ENCODE measurements around the gene HDAC7.

HDAC7 gene

GRCh38 chr12:47776471-47777143 lies 43.1 kb downstream of the HDAC7 start:
- no peak for DNase-seq

DNA sequence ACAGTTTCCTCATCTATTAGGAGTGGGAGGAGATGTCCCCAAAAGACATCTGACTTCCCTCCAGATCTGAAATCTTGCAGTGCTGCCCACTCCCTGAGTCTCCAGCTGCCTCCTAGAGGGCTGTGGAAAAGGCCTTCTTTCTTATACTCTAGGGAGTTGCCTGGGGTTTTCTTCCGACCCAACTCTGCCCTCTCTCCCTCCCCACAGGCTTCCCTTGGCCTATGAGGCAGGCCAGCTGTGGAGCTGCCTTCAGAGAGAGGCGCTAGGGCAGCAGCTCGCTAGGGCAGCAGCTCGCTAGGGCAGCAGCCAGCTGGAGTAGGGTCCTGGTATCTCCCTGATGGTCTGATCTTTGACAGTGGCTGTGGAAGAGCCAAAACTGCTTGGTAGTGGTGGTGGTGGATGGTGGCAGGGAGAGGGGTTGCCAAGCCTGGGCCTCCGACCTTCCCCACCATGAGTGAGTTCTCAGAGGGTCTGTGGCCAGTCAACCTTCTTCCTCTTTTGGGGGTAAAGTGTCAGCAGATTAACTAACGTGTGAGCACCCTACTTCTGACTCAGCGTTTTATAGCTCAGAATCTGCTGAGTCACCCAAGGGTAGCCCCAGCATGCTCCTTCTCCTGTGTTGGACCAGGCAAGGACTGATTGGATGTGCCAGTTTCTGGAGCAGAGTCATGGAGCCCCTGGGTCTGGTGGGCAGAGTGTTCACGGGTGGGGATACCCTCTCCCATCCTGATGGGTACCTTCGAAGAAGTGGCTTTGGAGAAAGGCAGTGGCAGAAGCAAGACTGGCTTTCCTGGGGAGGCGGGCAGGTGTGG lies 44.4 kb downstream of the HDAC7 start:
- no peak for DNase-seq

DNA sequence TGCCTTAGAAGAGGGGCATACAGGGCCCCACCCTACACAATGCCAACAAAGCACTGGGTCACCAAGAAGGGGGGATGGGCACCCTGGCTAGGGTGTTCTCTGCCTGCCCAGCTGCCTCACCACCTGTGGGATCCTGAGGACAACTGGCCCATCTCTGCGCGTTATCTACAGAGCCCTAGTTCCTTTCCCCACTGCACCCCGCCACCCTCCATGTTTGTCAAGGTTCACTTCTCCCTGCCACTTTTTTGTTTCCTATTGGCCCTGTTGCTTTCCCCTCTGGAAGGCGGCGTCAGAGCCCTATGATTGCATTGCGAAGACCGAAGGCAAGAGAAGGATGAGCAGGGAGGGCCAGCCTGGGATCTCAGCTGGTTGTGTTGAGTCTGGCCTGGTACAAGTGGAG lies 45.0 kb downstream of the HDAC7 start:
- no peak for DNase-seq

DNA sequence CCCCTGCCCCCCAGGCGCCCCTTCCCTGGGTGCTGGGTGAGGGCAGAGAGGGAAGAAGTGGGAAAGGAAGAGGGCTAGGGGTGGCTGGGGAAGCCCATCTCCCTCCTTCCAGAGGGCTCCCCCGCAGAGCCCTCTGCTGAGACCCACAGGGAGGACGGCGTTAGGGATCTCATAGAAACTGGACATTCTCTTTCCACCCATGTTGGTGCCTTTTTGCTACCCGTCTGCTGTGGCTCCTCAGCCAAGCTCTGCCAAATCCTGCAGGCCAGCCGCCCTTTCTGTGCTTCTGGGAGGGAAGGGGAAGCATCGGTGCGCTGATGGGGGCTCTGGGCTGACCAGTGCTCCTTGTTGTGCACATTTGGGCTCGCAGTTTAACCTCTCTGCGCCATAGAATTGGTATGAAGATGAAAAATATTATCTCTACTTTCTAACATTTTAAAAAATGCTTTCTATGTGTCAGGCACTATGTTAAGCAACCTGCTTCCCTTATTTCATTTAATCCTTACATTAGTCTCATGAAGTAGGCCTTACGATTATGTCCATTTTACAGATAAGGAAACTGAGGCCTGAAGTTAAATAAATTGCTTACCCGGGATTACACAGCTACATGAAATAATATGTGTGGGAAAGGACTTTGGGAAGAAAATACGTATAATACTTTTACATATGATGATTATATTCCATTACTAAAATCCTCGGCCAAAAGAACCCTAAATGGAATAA lies 45.7 kb downstream of the HDAC7 start:
- DNase-seq, result no peak

DNA sequence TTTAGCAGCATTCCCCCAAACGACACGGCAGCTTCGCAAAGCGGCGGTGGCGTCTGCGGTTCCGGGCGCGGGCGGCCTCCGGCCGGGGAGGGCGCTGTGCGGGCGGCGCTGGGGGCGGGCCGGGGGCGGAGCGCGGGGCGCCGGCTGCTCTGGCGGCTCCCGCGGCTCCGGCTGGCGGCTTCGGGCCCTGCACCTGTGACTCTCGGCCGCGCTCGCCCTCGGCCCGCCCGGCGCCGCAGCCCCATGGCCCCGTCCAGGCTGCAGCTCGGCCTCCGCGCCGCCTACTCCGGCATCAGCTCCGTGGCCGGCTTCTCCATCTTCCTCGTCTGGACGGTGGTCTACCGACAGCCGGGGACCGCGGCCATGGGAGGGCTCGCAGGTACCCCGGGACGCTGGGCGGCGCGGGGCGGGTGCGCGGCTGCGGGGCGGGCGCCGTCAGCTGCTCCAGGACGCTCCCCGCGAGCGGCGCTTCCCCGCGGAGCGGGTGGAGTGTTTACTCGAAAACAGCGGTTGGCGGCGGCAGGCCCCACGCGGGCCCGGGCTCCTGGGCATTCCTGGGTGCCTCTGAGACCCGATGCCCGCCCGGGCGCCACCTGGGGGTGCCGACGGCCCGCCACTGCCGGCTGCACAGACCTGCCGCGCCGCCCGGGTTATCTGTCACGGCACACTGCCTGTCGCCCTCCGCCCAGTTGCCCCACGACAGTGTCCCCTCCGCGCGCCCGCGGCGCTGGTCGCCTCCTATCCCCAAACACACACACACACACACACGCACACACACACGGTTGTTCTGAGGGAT lies 46.4 kb downstream of the HDAC7 start, which contains the start of gene SLC48A1:
TSS of gene SLC48A1 (plus strand) at position 177 of the 796 bp plus-strand sequence. CDS start at position 244, 67 bp downstream.
- DNase-seq, result no peak

DNA sequence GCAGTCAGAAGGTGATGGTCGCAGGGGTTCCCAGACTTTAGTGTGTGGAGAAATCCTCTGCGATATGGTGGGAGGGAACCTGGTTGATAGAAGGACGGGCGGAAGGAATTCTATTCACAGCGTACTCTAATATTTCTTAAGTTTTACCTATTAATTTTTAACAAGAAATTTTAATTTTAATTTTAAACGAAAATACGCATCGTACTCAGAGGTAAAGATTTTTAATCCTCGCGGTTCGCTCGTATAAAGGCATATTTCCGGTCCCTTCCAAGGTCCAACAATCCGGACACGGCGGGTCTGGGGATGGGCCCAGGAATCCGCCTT lies 47.0 kb downstream of the HDAC7 start:
- DNase-seq, result no peak

- DNase-seq, result no peak
Measured at GRCh38 chr12:47772094-47772660, 47.5 kb downstream of the HDAC7 start.

DNA sequence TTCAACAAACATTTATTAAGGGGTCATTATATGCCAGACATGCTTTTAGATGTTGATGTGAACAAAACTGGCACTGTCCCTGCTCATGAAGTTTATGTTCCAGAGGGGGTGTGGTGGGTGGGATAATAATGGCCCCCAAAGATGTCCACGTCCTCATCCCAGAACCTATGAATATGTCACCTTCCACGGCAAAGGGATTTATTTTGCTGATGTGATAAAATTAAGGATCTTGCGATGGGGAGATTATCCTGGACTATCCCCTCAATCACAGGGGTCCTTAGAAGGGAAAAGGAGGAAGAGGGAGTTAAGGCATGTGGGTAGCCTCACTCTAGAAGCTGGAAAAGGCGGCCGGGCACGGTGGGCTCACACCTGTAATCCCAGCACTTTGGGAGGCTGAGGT lies 48.4 kb downstream of the HDAC7 start:
- DNase-seq, result no peak

- no peak for DNase-seq
Measured at GRCh38 chr12:47770086-47770726, 49.5 kb downstream of the HDAC7 start.

DNA sequence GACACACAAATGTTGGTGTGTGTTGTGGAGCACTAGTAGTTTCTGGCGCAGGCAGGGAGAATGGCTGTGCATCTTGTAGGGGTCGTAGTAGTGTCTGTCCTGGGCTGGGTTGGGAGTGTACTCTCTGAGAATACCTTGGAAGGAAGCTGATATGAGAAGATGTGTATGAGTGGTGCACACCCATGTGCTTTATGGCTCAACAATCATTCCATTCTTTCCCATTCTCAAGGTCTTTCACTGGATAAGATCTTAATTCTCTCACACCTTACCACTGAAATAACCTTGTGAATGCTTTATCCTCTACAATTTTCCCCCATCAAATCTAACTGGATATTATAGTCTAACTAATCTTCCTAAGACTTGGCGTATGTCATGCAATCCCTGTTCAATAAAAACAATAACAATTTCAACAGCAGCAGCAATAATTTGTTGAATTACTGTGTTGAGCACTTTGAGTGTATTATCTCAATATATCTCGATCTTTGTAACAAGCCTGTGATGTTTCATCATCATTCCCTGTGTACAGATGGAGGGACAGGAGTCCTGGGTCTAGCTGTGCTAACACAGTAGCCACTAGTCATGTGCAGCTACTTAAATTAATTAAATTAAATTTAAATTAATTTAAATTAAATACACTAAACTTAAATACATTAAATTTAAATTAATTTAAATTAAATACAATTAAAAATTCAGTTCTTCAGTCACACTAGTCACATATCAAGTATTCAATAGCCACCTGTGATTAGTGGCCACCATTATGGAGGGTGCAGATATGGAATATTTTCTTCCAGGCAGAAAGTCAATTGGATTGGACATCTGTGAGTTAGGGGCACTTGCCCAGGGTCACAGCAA lies 50.2 kb downstream of the HDAC7 start:
- DNase-seq, result no peak

- no peak for DNase-seq
Measured at GRCh38 chr12:47768323-47768811, 51.3 kb downstream of the HDAC7 start.

DNA sequence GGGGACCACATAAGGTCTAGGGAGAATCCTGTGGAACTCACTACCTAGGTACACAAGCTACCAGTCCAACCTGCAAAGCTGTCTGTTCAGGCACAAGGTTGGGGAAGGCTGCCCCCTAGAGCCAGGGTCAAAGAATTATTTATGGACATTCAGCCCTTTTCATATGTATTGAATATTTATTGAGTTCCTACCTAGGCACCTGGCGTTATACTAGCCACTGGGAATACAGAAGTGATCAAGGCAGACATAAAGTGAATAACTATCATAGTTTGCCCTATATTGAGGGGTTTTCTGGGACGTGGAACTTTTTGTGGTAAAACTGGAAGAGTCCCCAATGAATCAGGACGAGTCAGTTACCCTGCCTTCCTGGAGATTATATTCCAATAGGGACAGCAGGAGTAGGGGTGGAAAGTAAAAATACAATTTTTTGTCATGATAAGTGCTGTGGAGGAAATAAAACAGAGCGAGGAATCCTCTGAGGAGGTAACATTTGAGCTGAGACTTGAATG lies 52.4 kb downstream of the HDAC7 start:
- DNase-seq, result peak; percentile 48

DNA sequence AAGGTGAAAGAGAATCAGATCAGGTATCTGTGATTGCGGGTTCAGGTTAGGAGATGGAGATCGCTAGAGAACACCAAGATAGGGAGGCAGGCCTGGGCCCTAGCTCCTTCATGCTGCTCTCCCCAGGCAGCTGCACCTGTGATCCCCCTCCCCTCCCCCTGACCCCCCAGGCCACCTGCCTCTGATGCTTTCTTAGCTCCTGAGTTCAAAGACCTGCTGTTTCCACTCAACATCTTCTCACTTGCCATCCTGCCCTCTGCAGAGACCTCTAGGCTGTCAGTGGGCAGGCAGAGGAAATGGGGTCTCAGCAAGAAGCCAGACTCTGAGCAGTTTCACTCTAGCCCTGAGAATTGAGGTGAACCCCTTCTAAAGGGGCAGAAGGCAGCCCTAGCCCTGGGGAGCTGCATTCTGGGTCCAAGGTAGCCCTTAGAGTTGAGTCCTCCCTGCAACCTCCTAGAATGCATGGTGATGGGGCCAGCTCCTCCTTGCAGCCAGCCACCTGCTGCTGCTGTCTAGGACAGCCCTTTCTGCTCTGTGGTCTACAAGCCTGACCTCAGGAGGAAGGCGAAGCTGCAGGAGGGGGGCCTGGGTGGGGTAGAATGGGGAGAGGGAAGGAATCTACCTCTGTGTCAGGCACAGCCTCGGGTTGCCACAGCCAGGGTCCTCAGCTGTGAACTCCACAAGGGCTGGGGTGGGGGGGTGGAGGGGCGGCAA lies 53.0 kb downstream of the HDAC7 start:
- DNase-seq, result no peak

DNA sequence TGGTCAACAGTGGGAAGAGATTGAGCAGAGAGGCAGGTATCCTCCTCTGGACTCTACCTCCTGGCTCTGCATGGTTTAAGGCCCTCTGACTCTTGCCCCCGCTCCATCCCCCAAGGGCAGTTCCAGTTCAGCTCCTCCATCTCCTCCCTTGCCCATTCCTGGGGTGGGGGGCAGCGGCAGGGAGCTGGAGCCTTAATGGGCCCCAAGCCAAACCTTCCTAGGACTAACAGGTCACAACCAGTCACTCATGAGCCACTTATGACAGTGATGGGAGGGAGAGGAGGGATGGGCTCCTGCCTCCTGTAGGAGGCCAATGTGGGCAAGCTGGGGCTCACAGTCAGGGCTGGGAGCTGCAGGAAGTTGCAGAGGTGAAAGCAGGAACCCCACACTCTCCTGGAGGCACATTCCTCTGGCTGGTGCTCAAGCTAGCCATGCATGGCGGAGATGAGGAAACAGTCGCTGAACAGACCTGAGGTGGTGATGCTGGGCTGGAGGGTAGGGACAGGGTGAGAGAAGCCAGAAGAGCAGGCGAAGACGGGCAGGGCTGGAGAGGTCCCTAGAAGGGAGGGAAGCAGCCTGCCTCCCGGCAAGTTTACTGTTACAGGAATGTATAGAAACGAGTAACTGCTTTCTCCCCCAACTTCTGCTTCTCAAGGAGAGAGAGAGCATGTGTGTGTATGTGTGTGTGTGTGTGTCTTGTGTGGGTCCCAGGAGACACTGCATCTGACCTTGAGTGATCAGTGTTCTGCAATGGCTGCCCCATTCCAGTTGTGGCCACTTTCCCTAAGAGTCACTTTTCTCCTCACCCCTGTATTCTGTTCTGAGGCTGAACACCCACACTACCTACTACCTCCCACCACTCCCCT lies 56.0 kb downstream of the HDAC7 start:
- DNase-seq, result no peak

GRCh38 chr12:47762850-47763465 lies 56.7 kb downstream of the HDAC7 start:
- no peak for DNase-seq

DNA sequence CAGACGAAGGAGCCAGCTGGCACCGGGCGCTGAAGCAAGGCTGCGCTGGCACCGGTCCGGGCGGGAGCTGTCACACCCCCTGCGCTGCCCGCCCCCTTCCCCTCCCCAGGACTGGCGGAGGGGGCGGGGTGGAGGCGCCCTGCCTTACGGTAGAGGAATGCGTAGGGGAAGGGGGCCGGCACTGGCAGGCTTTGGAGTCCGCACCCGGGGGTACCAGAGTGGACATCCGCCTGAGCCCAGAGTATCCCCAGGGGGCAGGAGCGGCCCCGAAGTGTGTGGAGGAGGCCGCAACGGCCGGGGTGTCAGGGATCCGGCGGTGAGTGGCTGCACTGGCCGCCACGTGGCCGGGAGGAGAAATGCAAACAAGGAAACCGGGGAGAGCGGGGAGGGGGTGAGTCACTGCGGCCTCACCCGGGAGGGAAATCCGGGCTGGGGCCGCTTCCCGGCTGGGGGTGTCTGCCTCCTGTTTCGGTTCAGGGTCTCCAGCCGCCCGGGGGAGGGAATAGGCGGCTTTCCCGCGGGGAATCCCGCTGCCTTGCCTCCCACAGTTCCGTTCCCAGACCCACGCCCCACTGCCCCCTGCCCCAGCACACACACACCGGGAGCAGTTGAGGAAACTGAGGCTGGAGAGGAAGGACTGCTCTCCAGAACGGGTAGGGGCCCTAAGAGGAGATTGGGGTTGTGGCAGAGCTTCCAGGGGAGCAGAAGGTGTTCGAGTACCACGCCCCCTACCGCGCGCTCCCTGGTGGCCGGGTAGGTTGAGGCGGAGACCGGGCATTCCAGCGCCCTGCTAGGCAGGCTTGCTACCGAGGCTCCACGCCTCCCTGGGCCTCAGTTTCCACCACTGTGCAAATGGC lies 60.6 kb downstream of the HDAC7 start, which contains the start of gene RAPGEF3:
TSS of gene RAPGEF3 (minus strand) at position 47 of the 857 bp plus-strand sequence. CDS start 324 bp downstream, outside the sequence.
- DNase-seq, result peak; percentile 24

DNA sequence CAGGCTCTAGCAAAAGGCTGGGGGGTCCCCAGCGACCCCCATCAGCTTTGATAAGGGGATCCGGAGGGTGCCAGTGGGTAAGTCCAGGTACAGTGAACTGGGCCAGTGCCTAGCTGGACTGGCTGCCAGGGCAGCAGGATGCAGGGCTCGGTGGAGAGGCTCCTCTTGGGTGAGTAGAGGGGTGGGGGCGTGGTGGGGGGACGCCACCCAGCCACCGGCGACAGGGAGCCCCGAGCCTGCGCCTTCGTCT lies 61.2 kb downstream of the HDAC7 start:
- DNase-seq, result no peak

All from DMS153 (cell line).